ENCODE data around the gene HPSE2. TPM values are rescaled to one million over a fixed set of nuclear protein-coding genes. Genes with fewer than 3 reads are reported as not detected.
"Not testable (repeated sequence)": the region's sequence is repeated elsewhere in the genome, so short reads cannot be mapped to it uniquely, and the experiment has no call there.

Gene HPSE2
- total RNA-seq, 1 donor from 2014 or later, result 10.6 TPM

- Histone ChIP-seq H3K36me3 (no peaks in the 10 kb centered on the region), H3K27me3 (no peaks in the 10 kb centered on the region), H3K4me3 (no peak overlapping the region), H3K27ac (no peak overlapping the region), H3K4me1 (no peaks in the 10 kb centered on the region), H3K9me3 (no peaks in the 10 kb centered on the region)
- TF ChIP-seq POLR2AphosphoS5 (IDR thresholded peaks at IDR 0.05; ENCODE audit: insufficient read depth in 1 of 2, low read depth in 1 of 2), result no peak
- TF ChIP-seq POLR2A (IDR thresholded peaks at IDR 0.05), result no peak
- TF ChIP-seq CTCF (IDR thresholded peaks at IDR 0.05), result no peak
- intact Hi-C loops (cut with DNase I), result no loop called here
- DNase-seq (ENCODE audit: extremely low spot score in 2 of 2), result no peak
Measured at GRCh38 chr10:98567391-98568133, 668.1 kb downstream of the HPSE2 start.

GRCh38 chr10:98563811-98564210, 671.8 kb downstream of the HPSE2 start:
- Histone ChIP-seq H3K27ac (no peak overlapping the region), H3K27me3 (no peaks in the 10 kb centered on the region), H3K9me3 (no peaks in the 10 kb centered on the region), H3K36me3 (no peaks in the 10 kb centered on the region), H3K4me3 (no peak overlapping the region), H3K4me1 (no peaks in the 10 kb centered on the region)
- no peak for DNase-seq (ENCODE audit: extremely low spot score in 2 of 2)
- intact Hi-C loops (cut with DNase I), result no loop called here
- no peak for TF ChIP-seq POLR2AphosphoS5 (IDR thresholded peaks at IDR 0.05; ENCODE audit: insufficient read depth in 1 of 2, low read depth in 1 of 2)
- TF ChIP-seq POLR2A (IDR thresholded peaks at IDR 0.05), result no peak
- TF ChIP-seq CTCF (IDR thresholded peaks at IDR 0.05), result no peak

GRCh38 chr10:98560565-98560964, 675.1 kb downstream of the HPSE2 start:
- intact Hi-C loops (cut with DNase I), result no loop called here

GRCh38 chr10:98556061-98556460, 679.6 kb downstream of the HPSE2 start:
- Histone ChIP-seq H3K4me1 (no peaks in the 10 kb centered on the region), H3K27ac (no peak overlapping the region), H3K4me3 (no peak overlapping the region), H3K9me3 (no peaks in the 10 kb centered on the region), H3K27me3 (no peaks in the 10 kb centered on the region), H3K36me3 (no peaks in the 10 kb centered on the region)
- intact Hi-C loops (cut with DNase I), result no loop called here
- TF ChIP-seq POLR2AphosphoS5 (IDR thresholded peaks at IDR 0.05; ENCODE audit: insufficient read depth in 1 of 2, low read depth in 1 of 2), result no peak
- TF ChIP-seq CTCF (IDR thresholded peaks at IDR 0.05), result no peak
- no peak for TF ChIP-seq POLR2A (IDR thresholded peaks at IDR 0.05)
- no peak for DNase-seq (ENCODE audit: extremely low spot score in 2 of 2)

More at GRCh38 chr10:98560565-98560964, 675.1 kb downstream of the HPSE2 start:
- Histone ChIP-seq H3K4me1 (no peaks in the 10 kb centered on the region), H3K27me3 (no peaks in the 10 kb centered on the region), H3K4me3 (no peak overlapping the region), H3K9me3 (no peaks in the 10 kb centered on the region), H3K36me3 (no peaks in the 10 kb centered on the region), H3K27ac (no peak overlapping the region)
- DNase-seq (ENCODE audit: extremely low spot score in 2 of 2), result no peak
- TF ChIP-seq CTCF (IDR thresholded peaks at IDR 0.05) (no peak), POLR2A (IDR thresholded peaks at IDR 0.05) (no peak), POLR2AphosphoS5 (IDR thresholded peaks at IDR 0.05; ENCODE audit: insufficient read depth in 1 of 2, low read depth in 1 of 2) (no peak)

- H3K27ac ChIP-seq, result no peak overlapping the region
- intact Hi-C loops (cut with DNase I), result no loop called here
- no peaks in the 10 kb centered on the region for H3K36me3 ChIP-seq
- DNase-seq (ENCODE audit: extremely low spot score in 2 of 2), result no peak
- H3K4me3 ChIP-seq, result no peak overlapping the region
- no peaks in the 10 kb centered on the region for H3K4me1 ChIP-seq
- H3K9me3 ChIP-seq, result no peaks in the 10 kb centered on the region
- H3K27me3 ChIP-seq, result no peaks in the 10 kb centered on the region
- TF ChIP-seq POLR2AphosphoS5 (IDR thresholded peaks at IDR 0.05; ENCODE audit: insufficient read depth in 1 of 2, low read depth in 1 of 2), result no peak
- TF ChIP-seq POLR2A (IDR thresholded peaks at IDR 0.05), result no peak
- no peak for TF ChIP-seq CTCF (IDR thresholded peaks at IDR 0.05)
Measured at GRCh38 chr10:98555021-98555619, 680.5 kb downstream of the HPSE2 start.

GRCh38 chr10:98541561-98541960, 694.1 kb downstream of the HPSE2 start:
- H3K9me3 ChIP-seq; DNase-seq (ENCODE audit: extremely low spot score in 2 of 2); H3K36me3 ChIP-seq; H3K4me3 ChIP-seq; H3K27me3 ChIP-seq; H3K4me1 ChIP-seq; intact Hi-C loops (cut with DNase I); H3K27ac ChIP-seq: not testable (repeated sequence)

All from vagina (tissue), 2 donors.